Body of pancreas (tissue), 4 donors: ENCODE data around the gene SLC1A5.

Experiments
- POLR2A ChIP-seq, 3 donors: fragments of 450-650 bp; IDR thresholded peaks; one replicate each; pipeline ENCODE4 v1.6.1; 2016; ENCODE audit warnings: antibody characterized with exemption in 3 of 3, mild to moderate bottlenecking in 2 of 3
- TF ChIP-seq, protein P1 (sequence below), 7 experiments: fragments of 450-650 bp in 4 of 7; fragments of 200-600 bp in 3 of 7; sonication (generic) in 3 of 7; IDR thresholded peaks; one replicate each; pipeline ENCODE4 v1.5.1; 2016 to 2019; ENCODE audit warnings: antibody characterized with exemption in 7 of 7

DNA sequence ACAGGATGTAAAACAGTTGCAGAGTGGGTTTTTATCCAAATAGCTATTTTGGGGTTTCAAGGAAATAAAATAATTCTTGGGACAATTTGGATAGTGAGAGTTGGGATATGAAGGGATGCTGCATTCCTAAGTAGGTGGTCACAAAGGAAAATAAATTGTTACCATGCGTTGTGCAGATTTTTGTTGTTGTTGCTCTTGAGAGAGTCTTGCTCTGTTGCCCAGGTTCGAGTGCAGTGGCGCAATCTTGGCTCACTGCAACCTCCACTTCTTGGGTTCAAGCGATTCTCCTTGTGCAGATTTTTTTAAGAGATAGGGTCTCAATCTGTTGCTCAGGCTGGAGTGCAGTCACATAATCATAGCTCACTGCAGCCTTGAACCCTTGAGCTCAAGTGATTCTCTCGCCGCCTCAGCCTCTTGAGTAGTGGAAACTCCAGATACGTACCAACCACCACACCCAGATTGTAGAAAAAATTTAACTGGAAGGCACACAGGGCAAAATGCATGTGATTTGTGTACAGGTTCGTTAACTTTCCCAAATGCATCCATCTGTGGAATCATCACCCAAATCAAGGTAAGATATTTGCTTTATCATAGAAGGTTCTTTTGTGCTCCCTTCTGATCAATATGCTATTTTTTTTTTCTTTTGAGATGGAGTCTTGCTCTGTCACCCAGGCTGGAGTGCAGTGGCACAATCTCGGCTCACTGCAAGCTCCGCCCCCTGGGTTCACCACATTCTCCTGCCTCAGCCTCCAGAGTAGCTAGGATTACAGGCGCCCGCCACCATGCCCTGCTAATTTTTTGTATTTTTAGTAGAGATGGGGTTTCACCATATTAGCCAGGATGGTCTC lies 16.0 kb downstream of the SLC1A5 start:
- TF ChIP-seq, protein P1, sequence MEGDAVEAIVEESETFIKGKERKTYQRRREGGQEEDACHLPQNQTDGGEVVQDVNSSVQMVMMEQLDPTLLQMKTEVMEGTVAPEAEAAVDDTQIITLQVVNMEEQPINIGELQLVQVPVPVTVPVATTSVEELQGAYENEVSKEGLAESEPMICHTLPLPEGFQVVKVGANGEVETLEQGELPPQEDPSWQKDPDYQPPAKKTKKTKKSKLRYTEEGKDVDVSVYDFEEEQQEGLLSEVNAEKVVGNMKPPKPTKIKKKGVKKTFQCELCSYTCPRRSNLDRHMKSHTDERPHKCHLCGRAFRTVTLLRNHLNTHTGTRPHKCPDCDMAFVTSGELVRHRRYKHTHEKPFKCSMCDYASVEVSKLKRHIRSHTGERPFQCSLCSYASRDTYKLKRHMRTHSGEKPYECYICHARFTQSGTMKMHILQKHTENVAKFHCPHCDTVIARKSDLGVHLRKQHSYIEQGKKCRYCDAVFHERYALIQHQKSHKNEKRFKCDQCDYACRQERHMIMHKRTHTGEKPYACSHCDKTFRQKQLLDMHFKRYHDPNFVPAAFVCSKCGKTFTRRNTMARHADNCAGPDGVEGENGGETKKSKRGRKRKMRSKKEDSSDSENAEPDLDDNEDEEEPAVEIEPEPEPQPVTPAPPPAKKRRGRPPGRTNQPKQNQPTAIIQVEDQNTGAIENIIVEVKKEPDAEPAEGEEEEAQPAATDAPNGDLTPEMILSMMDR (IDR thresholded peaks at IDR 0.05) = no peak
- no peak for TF ChIP-seq POLR2A (IDR thresholded peaks at IDR 0.05)
